Adrenal gland (tissue), 12 donors: ENCODE data around the gene PACS2. TPM values are rescaled to one million over a fixed set of nuclear protein-coding genes. Genes with fewer than 3 reads are reported as not detected.

Source experiments
- DNase-seq, 7 donors: peaks; one replicate each; pipeline ENCODE4 v3.0.0-alpha.2; 2019 to 2020
- H3K27ac ChIP-seq, 5 donors: fragments of 200-600 bp; sonication (generic) in 4 of 5; 1 replicate in 3 of 5; 2 replicates in 2 of 5; pipeline versions ENCODE4 v1.5.1 to v1.8.0; 2016 to 2020; ENCODE audit warnings: mild to moderate bottlenecking in 1 of 5
- H3K27me3 ChIP-seq: fragments of 200-600 bp; 2 replicates; pipeline ENCODE4 v1.8.0; 2021
- H3K36me3 ChIP-seq, 2 donors: fragments of 200-600 bp; replicated peaks in 1 of 2; 1 replicate in 1 of 2; 2 replicates in 1 of 2; pipeline versions ENCODE4 v1.5.1 to v1.8.0; 2018 to 2022
- H3K4me1 ChIP-seq, 2 donors: fragments of 200-600 bp; replicated peaks in 1 of 2; 1 replicate in 1 of 2; 2 replicates in 1 of 2; pipeline versions ENCODE4 v1.5.1 to v1.8.0; 2018 to 2021
- H3K4me3 ChIP-seq, 4 donors: fragments of 200-600 bp; sonication (generic) in 3 of 4; one replicate each; pipeline ENCODE4 v1.5.1; 2016 to 2018
- H3K9me3 ChIP-seq, 3 donors: fragments of 200-600 bp; sonication (generic) in 1 of 3; replicated peaks in 1 of 3; 1 replicate in 2 of 3; 2 replicates in 1 of 3; pipeline versions ENCODE4 v1.5.1 to v1.8.0; 2016 to 2021
- CTCF ChIP-seq, 6 experiments: fragments of 450-650 bp in 4 of 6; fragments of 200-600 bp in 2 of 6; sonication (generic) in 1 of 6; IDR thresholded peaks; 1 replicate in 5 of 6; 2 replicates in 1 of 6; pipeline versions ENCODE4 v1.5.1 to v1.8.0; 2016 to 2021; ENCODE audit warnings: antibody characterized with exemption in 6 of 6, mild to moderate bottlenecking in 2 of 6, moderate library complexity in 1 of 6
- POLR2A ChIP-seq, 2 donors: fragments of 450-650 bp; IDR thresholded peaks; one replicate each; pipeline ENCODE4 v1.6.1; 2017; ENCODE audit warnings: antibody characterized with exemption in 2 of 2, mild to moderate bottlenecking in 2 of 2, moderate library complexity in 1 of 2
- WGBS, 4 donors: extraction: QIAGEN DNeasy Blood & Tissue Kit in 2 of 4; methylation state at CpG; one replicate each; pipeline versions ENCODE4 v1.1.5 to v1.1.7; 2013 to 2017; 5-methylcytosine and 5-hydroxymethylcytosine counted together
- intact Hi-C, 2 donors: fragments of 100-400 bp; cut with DNase I; formaldehyde crosslinking; loops; one replicate each; pipeline versions ENCODE4 v1.14.1 to v1.15.0; 2022 to 2023
- polyA plus RNA-seq, 3 donors: library from polyadenylated mRNA; stranded (reverse); fragments of 200-250 nt in 2 of 3; fragments of 350-450 nt in 1 of 3; fragmentation: Illumina TruSeq in 1 of 3; extraction: RNeasy Lipid Tissue Mini Kit (QIAGEN cat#74804) in 1 of 3; gene quantifications; one replicate each; pipeline ENCODE4 v1.2.3, GENCODE V29; 2013 to 2014
- total RNA-seq, 9 donors: library from RNA; depleted of rRNA in 4 of 9; stranded (reverse); fragments of >200 nt in 4 of 9; fragments of 120-200 nt in 1 of 9; fragmentation: NEBNext Ultra II Directional in 1 of 9; extraction: Animal tissue kit (Norgen Biotek cat#: 25700) in 1 of 9; gene quantifications; one replicate each; pipeline versions ENCODE4 v1.1.0 to v1.2.4, GENCODE V29; 2013 to 2023
- donor health status: healthy with polysubstance abuse.
- donor health status: Bipolar disorder and iron deficiency.
- donor health status: DM: yes; HTN: yes; CAD: no.
- donor health status: DM: no; HTN: no; CAD: no.
- donor health status: DM: no; HTN: no; CAD: no.
- donor health status: DM: yes; HTN: yes; CAD: no.

The PACS2 gene
- total and polyA plus RNA-seq, 12 donors: 19.5 to 221 (median 81.1) TPM

DNA sequence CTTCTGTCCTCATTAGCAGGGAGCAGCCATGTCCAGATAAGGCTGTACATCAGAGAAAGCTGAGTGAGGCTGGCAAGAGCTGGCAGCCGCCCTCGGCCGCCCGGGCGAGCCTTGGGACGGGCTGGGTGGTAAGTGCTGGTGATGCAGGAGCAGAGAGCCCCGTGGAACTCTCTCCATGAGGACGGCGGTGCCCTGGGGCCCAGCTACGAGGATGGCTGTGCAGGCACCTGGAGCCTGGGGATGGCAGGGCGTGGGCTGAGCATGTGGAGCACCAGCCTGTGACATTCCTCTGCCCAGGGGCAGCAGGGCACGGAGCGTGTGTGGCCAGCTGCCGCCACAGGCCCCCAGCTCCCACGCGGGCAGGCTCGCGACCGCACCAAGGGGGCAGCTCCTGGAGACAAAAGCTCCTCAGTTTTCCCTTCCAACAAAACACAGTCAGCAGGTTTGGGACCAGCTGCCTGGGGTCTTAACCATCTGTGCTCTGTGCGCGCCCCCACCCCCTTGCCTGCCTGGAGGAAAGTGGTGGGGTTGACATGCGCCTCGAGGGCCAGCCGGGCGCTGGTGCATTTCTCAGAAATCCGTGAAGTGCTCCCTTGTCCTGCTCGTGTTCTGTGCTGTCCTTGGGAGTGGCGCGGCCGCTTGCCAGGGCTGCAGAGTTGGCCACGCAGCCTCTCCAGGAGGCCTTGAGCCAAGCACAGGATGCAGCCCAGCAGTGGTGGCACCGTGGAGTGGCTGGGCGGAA, 21.4 kb downstream of the PACS2 start:
- Histone ChIP-seq H3K36me3 (no peaks in the 10 kb centered on the region), H3K4me3 (no peak overlapping the region), H3K4me1 (peaks cover 34 to 52% of the 10 kb centered on the region in 2 donors), H3K9me3 (no peaks in the 10 kb centered on the region), H3K27me3 (no peaks in the 10 kb centered on the region), H3K27ac (peak overlapping the region in 4 of 5 donors; percentile 64 to 79 (median 70))
- 49 to 56% (median 52%) methylated on average over 2 to 33 of the region's 33 CpGs for WGBS, 4 donors
- TF ChIP-seq POLR2A (IDR thresholded peaks at IDR 0.05) (no peak), CTCF (IDR thresholded peaks at IDR 0.05) (no peak)
- intact Hi-C loops: no loop called here
- peak; percentile 80 to 92 (median 88) for DNase-seq

DNA sequence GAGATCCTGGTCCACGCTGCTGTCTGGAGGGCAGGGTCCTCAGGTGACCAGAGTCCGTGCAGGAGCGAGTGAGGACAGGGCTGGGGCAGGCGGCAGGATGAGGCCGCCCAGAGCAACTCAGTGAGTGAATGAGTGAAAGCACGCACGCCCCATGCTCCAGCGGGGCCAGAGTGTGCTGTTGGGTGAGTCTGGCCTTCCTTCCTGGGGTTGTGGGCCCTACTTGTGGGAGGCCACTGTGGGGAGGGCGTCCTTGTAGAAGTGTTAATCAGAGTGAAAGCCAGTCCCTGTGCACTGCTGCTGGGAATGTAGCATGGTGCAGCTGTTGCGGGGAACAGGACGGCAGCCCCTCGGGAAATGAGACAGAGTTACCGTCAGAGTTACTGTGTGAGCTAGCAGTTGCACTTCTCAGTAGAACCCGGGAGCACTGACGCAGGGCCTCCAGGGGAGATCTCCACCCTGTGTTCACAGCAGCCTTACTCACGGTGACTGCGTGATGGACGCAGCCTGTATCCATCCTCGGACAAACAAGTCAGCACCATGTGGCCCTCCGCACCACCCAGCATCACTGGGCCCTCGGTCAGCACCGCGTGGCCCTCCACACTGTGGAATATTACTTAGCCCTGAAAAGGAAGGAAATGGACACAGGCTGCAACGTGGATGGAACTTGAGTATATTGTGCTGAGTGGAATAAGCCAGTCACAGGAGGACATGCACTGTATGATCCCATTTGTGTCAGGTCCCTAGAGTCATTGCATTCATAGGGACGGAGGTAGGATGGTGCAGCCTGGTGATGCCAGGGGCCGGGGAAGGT, 22.1 kb downstream of the PACS2 start:
- H3K36me3 ChIP-seq: no peaks in the 10 kb centered on the region
- 81 to 88% (median 83%) methylated on average over 16 to 26 of the region's 26 CpGs for WGBS, 4 donors
- H3K9me3 ChIP-seq: no peaks in the 10 kb centered on the region
- no peaks in the 10 kb centered on the region for H3K27me3 ChIP-seq
- peaks cover 34 to 48% of the 10 kb centered on the region in 2 donors for H3K4me1 ChIP-seq
- H3K27ac ChIP-seq: peak overlapping the region in 3 of 5 donors; percentile 65 to 79 (median 75)
- TF ChIP-seq CTCF (IDR thresholded peaks at IDR 0.05) (no peak), POLR2A (IDR thresholded peaks at IDR 0.05) (no peak)
- intact Hi-C loops: no loop called here
- H3K4me3 ChIP-seq: no peak overlapping the region
- no peak for DNase-seq

DNA sequence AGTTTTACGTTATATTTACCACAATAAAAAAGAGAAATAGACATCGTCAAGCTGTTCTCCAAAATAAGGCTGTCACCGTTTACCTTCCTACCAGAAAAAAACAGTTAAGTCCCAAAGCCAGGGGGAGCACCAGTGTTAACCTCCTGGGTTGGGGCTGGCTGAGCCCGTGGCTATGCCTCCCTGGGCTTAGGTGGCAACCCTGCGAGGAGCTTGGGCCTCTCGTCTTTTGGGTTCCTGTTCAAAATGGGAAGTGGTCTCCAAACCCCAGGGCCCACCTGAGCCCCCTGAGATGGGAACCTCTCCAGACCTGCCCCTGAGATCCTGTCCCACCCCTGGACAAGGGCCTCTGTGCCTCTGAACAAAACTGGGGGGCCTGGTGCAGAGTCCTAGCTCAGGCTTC, 22.9 kb downstream of the PACS2 start:
- H3K4me3 ChIP-seq: no peak overlapping the region
- H3K27me3 ChIP-seq: no peaks in the 10 kb centered on the region
- H3K27ac ChIP-seq: peak overlapping the region in 2 of 5 donors; percentile 33 to 38
- no peaks in the 10 kb centered on the region for H3K36me3 ChIP-seq
- WGBS, 4 donors: 85 to 87% (median 85%) methylated on average over 6 of the region's 6 CpGs
- intact Hi-C loops: no loop called here
- peak in 1 of 7 donors; percentile 21 for DNase-seq
- no peaks in the 10 kb centered on the region for H3K9me3 ChIP-seq
- no peak for TF ChIP-seq POLR2A (IDR thresholded peaks at IDR 0.05)
- TF ChIP-seq CTCF (IDR thresholded peaks at IDR 0.05): no peak
- H3K4me1 ChIP-seq: peaks cover 34 to 48% of the 10 kb centered on the region in 2 donors

DNA sequence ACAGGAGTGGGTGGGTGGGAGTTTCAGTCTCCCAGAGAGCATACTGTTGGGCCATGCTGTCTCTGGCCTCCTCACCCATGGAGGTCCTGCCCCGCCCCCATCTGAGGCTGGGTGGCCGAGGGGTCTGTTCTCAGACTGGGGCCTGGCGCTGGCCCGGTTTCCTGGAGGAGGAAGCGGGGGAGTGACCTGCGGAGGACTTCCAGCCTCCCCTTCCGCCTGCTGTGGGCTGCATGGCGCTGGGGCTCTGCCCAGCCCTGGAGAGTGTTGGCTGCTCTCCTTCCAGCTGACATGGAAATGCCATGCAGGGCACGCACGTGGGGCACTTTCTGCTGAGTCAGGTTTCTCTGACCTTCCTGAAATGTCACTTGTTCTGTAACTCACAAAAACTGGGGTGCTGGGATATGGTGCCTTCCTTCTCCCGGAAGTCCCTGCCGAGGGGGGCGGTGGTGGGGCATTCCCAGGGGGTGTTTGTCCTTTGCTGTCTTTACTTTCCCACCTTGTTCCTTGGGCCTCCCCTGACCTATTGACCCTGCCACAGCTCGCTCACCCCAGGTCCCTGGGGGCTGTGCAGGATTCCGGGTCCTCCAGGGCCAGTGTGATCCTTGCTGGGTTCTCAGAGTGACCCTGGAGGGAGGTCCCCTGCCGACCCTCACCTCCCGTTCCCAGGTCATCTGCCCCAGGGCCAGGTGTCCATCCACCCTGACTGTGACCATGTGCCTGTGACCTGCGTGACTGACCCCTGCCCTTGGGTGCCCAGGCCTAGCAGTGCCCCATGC, 23.6 kb downstream of the PACS2 start:
- peak overlapping the region in 3 of 5 donors; percentile 33 to 67 (median 59) for H3K27ac ChIP-seq
- WGBS, 4 donors: 24 to 38% (median 32%) methylated on average over 10 to 18 of the region's 18 CpGs

More for the DNA sequence above, 23.6 kb downstream of the PACS2 start:
- peak; percentile 77 to 91 (median 86) for DNase-seq
- H3K27me3 ChIP-seq: no peaks in the 10 kb centered on the region
- H3K4me3 ChIP-seq: no peak overlapping the region
- no peaks in the 10 kb centered on the region for H3K9me3 ChIP-seq
- H3K4me1 ChIP-seq: peaks cover 34 to 47% of the 10 kb centered on the region in 2 donors
- TF ChIP-seq POLR2A (IDR thresholded peaks at IDR 0.05) (peak in 1 of 2 donors; percentile 12), CTCF (IDR thresholded peaks at IDR 0.05) (no peak)
- no peaks in the 10 kb centered on the region for H3K36me3 ChIP-seq
- intact Hi-C loops: no loop called here
